HUES6 (cell line): ENCODE measurements around the gene COA8.
A peak's percentile ranks its signal among the peaks of the same experiment; 100 is the strongest.
"Not testable (repeated sequence)": the region's sequence is repeated elsewhere in the genome, so short reads cannot be mapped to it uniquely, and the experiment has no call there.

Experiments
- H3K27ac ChIP-seq: 2 replicates; pipeline ENCODE4 v1.7.0; 2013; ENCODE audit warnings: low read depth, mild to moderate bottlenecking, low read length, inconsistent platforms
- H3K27me3 ChIP-seq: 2 replicates; pipeline ENCODE4 v1.6.1; 2013; ENCODE audit warnings: low read length; ENCODE audit not compliant: control insufficient read depth, insufficient read depth
- H3K36me3 ChIP-seq: 2 replicates; pipeline ENCODE4 v1.6.1; 2013; ENCODE audit warnings: low read length; ENCODE audit not compliant: control insufficient read depth, insufficient read depth
- H3K4me1 ChIP-seq: 2 replicates; pipeline ENCODE4 v1.6.1; 2013; ENCODE audit warnings: low read length; ENCODE audit not compliant: control insufficient read depth, insufficient read depth
- H3K4me3 ChIP-seq: 2 replicates; pipeline ENCODE4 v1.5.1; 2013; ENCODE audit warnings: low read depth, low read length
- H3K9ac ChIP-seq: one replicate; pipeline ENCODE4 v1.6.1; 2013; ENCODE audit warnings: mild to moderate bottlenecking, low read length
- H3K9me3 ChIP-seq: 2 replicates; pipeline ENCODE4 v1.6.1; 2013; ENCODE audit warnings: low read depth, low read length; ENCODE audit not compliant: control insufficient read depth, insufficient read depth

The COA8 gene

GRCh38 chr14:103520657-103521437 is 41.9 kb upstream of the COA8 start:
- peaks cover 22% of the 10 kb centered on the region for H3K27me3 ChIP-seq
- no peaks in the 10 kb centered on the region for H3K9me3 ChIP-seq
- H3K9ac ChIP-seq: peak overlapping the region; percentile 34
- peaks cover 18% of the 10 kb centered on the region for H3K36me3 ChIP-seq
- peaks cover 29% of the 10 kb centered on the region for H3K4me1 ChIP-seq
- no peak overlapping the region for H3K27ac ChIP-seq
- peak overlapping the region; percentile 68 for H3K4me3 ChIP-seq

DNA sequence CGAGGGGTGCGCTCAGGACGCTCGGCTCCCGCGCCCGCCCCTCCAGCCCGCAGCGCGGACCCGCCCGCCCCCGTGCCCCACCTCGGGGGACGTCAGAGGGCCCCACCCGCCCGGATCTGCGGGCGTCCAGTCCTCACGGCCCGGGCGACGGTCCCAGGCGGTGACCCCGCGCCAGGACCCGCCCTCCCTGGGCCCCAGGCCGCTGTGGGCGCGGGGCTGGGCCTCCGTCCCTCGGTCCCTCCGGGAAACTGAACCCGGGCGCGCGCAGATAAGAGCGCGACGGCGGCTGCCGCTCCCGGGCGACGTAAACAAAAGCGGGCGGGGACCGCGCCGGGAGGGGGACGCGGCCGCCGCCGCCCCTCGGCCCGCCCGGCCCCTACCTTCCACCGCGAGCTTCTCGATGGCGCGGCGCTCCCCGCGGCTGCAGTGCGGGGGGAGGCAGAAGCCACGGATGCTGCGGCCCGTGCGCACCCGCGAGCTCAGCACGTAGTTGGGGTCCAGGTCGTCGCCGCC is 41.3 kb upstream of the COA8 start:
- Histone ChIP-seq H3K9me3 (no peaks in the 10 kb centered on the region), H3K4me1 (peaks cover 29% of the 10 kb centered on the region), H3K9ac (peak overlapping the region; percentile 80), H3K27ac (no peak overlapping the region), H3K27me3 (peaks cover 22% of the 10 kb centered on the region), H3K36me3 (peaks cover 18% of the 10 kb centered on the region), H3K4me3 (peak overlapping the region; percentile 68)

- peaks cover 29% of the 10 kb centered on the region for H3K4me1 ChIP-seq
- peak overlapping the region; percentile 80 for H3K9ac ChIP-seq
- H3K27me3 ChIP-seq: peaks cover 22% of the 10 kb centered on the region
- H3K36me3 ChIP-seq: peaks cover 18% of the 10 kb centered on the region
- H3K27ac ChIP-seq: no peak overlapping the region
- no peaks in the 10 kb centered on the region for H3K9me3 ChIP-seq
- peak overlapping the region; percentile 68 for H3K4me3 ChIP-seq
These were observed 40.7 kb upstream of the COA8 start for GRCh38 chr14:103521951-103522563.

DNA sequence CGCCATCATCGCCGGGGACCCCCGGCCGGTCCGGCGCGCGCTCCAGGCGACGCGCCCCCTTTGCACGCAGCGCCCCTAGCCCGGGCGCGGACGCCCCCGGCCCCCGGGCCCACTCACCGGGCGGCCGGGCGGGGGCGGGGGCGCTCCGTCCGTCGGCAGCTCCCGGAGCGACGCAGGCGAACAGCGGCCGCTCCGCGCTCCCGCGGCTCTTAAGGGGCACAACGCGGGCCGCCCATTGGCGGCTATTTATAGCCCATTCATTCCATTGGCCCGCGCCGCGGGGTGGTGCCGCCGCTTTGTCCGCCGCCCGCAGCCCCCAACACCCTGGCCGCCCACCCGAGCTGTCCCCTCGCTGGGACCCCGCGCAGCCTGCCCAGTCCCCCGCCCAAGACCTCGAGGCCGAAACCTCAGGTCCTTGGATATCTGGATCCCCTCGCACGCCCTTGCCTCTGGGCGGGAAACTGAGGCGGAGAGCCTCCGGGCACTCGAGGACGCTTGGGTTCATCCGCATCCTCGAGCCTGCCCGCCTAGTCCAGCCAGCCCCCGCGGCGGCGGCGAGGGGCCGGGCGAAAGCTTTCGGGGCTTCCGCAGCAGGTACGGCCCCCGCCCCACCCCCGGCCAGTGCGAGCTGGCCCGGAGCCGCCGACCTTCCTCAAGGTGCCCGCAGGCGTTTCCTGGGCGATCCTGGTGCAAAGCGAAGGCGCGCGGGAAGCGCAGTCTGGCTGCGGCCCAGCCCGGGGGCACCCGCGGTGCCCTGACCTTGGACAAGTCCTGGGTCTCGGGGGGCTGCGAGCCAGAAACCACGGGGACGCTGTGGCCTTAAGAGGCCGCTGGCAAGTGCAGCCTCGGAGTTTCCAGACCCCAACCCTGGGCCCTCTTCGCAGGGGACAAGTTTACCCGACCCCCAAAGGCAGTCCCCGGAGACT is 39.8 kb upstream of the COA8 start, which contains the start of gene CKB:
Gene CKB (minus strand): TSS at position 182 of the 926 bp plus-strand sequence. CDS start 337 bp downstream, outside the sequence.
- H3K9ac ChIP-seq: peak within 1 kb of the TSS; percentile 80
- H3K4me3 ChIP-seq: peak within 1 kb of the TSS; percentile 68
- peak within 1 kb of the TSS; percentile 34; the same call in 1 of the 2 replicates for H3K27ac ChIP-seq
- H3K4me1 ChIP-seq: peaks cover 28% of the 10 kb centered on the region
- no peaks in the 10 kb centered on the region for H3K9me3 ChIP-seq
- H3K27me3 ChIP-seq: peaks cover 22% of the 10 kb centered on the region
- H3K36me3 ChIP-seq: peaks cover 18% of the 10 kb centered on the region

DNA sequence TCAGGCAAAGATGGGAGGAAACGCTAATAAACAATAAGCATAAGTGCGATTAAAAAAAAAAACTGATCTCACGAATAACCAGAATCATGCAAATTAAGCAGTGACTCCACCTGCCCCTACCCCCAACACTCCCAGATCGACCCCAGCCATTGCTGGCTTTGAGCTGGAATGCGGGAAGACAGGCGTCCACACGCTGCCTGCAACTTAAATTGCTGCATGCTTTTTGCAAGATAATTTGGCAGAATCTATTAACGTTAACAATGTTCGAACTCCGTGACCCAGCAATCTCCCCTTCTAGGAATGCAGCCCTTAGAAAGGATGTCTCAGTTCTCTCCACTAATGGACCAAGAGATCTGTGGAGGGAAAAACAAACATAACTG is 39.2 kb upstream of the COA8 start:
- Histone ChIP-seq H3K36me3 (peaks cover 18% of the 10 kb centered on the region), H3K9me3 (no peaks in the 10 kb centered on the region), H3K4me3 (peak overlapping the region; percentile 68), H3K9ac (peak overlapping the region; percentile 9), H3K27ac (no peak overlapping the region), H3K4me1 (peaks cover 29% of the 10 kb centered on the region), H3K27me3 (peaks cover 22% of the 10 kb centered on the region)

DNA sequence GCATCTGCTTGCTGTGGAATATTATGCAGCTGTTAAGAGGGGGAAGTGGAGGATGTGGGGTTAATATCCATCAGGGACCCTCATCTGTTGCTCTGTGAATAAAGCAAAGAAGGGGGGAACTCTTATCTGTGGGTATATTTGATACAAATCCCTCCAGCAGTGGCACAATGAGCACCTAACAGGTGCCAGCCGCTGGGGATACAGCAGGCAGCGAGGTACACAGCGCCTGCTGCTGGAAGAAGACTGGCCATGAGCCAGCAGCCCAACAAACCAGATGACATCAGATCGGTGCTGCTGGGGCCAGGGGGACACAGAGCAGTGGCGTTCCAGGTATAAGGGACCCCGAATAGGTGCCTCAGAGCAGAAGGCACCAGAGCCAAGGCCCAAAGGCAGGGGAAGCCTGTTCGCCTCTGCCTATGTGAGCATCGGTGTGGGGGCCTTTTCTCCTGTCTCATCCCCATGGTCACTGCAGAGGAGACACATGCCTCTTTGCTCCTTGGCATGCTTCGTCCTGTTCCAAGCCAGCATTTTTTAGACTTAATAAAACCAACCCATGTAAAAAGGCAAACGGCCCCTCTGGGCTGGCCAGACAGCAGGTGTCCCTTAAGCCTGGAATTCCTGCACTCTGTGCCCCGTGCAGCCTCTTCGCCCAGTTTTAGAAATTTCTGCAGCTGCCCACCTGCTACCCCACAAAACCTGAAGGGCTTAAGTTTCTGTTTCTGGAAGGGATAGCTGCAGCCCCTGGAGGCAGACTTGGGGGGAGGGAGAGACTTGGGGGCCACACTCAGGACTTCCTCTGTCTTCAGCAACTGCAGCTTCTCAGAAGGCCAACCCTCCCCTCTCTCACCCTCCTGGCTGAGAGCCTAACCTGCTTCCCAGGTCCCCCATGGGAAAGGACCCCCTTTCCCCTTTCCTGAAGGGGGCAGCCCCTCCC is 38.5 kb upstream of the COA8 start:
- Histone ChIP-seq H3K4me1 (peaks cover 25% of the 10 kb centered on the region), H3K36me3 (peaks cover 12% of the 10 kb centered on the region), H3K9ac (no peak overlapping the region), H3K27me3 (peaks cover 22% of the 10 kb centered on the region), H3K27ac (no peak overlapping the region), H3K4me3 (no peak overlapping the region), H3K9me3 (no peaks in the 10 kb centered on the region)

DNA sequence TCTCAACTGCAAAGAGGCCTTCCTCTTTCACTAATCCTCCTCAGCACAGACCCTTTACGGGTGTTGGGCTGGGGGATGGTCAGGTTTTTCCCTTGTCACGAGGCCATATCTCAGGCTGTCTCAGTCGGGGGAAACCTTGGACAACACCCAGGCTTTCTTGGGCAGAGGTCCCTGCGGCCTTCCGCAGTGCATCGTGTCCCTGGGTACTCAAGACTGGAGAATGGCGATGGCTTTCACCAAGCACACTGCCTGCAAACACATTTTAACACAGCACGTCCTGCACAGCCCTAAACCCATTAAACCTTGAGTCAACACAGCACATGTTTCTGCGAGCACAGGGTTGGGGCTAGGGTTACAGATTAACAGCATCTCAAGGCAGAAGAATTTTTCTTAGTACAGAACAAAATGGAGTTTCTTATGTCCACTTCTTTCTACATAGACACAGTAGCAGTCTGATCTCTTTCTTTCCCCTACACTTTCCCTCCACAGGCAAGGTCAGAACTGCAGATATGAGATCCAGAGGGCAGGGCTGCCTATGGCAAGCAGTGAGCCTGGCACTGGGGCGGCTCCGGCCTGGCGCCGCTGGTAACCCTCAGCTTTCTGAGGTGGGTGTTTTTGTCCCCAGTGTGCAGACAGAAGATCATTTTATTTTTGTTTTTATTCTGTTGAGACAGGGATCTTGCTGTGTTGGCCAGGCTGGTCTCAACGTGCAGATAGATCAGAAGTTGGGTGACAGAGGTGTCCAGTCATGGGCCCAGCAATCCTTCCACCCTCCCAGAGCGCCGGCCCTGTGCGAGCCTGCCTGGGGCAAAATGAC is 37.1 kb upstream of the COA8 start:
- not testable (repeated sequence) for H3K9me3 ChIP-seq, H3K27ac ChIP-seq, H3K36me3 ChIP-seq, H3K9ac ChIP-seq, H3K4me3 ChIP-seq
- H3K27me3 ChIP-seq: peaks cover 22% of the 10 kb centered on the region
- H3K4me1 ChIP-seq: peaks cover 24% of the 10 kb centered on the region

DNA sequence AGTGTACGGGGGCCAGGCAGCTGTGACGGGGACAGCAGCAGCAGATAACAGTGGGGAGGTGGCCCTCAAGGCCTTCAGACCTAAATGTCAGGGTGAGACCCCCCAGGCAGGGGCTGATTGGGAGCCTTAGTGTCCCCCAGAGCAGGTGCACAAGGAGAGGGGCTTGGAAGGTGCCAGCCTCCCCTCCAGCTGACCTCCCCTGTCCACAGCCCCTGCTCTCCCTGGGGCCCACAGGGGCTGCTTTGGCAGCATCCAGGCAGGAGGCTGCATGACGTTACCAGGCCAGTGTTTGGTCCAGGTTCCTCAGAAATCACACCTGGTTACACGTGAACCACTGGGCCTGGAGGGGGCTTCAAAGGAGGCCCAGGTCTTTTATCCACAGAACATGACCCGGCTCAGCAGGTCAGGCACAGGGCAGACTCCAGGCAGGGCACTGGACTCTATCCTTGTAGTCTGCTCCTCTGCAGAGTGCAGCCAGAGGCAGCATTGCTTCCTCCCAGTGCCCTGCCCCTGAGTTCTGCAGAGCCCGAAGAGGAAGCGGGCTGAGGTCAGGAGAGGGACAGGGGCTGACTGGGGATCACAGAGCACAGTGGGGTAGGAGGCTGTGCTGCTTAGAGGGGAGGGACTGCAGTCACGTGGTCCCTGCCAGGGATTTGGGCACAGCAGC is 36.4 kb upstream of the COA8 start:
- peaks cover 4% of the 10 kb centered on the region; the same call in 1 of the 2 replicates for H3K36me3 ChIP-seq
- H3K9ac ChIP-seq: no peak overlapping the region
- no peak overlapping the region for H3K27ac ChIP-seq
- peaks cover 24% of the 10 kb centered on the region for H3K4me1 ChIP-seq
- H3K27me3 ChIP-seq: peaks cover 22% of the 10 kb centered on the region
- no peaks in the 10 kb centered on the region for H3K9me3 ChIP-seq
- no peak overlapping the region for H3K4me3 ChIP-seq

- Histone ChIP-seq H3K36me3 (peaks cover 4% of the 10 kb centered on the region; the same call in 1 of the 2 replicates), H3K9ac (no peak overlapping the region), H3K27me3 (peaks cover 22% of the 10 kb centered on the region), H3K9me3 (no peaks in the 10 kb centered on the region), H3K4me1 (peaks cover 24% of the 10 kb centered on the region), H3K27ac (no peak overlapping the region), H3K4me3 (no peak overlapping the region)
These were observed 35.9 kb upstream of the COA8 start for GRCh38 chr14:103526914-103527248.
